H7 (cell line): ENCODE results near the gene MCTS1. TPM values are rescaled to one million over a fixed set of nuclear protein-coding genes. Genes with fewer than 3 reads are reported as not detected.

ENCODE experiments used
- total RNA-seq: library from RNA; depleted of rRNA; stranded (reverse); fragments of >200 nt; shearing (Covaris generic); gene quantifications from 2 replicates; pipeline ENCODE4 v1.2.3, GENCODE V29; 2014; rRNA removed

Gene MCTS1
- total RNA-seq, 1 experiment from 2014 or later, result 33.6 TPM

Other genes starting within 250 kb of the MCTS1 start
- not detected in 2 replicates for gene ATP1B4, start 242.0 kb upstream of the MCTS1 start, total RNA-seq
- 31.3 and 31.7 TPM in 2 replicates for gene LAMP2, start 134.8 kb upstream of the MCTS1 start, total RNA-seq
- 18.4 and 28.0 TPM in 2 replicates for gene CUL4B, start 43.1 kb upstream of the MCTS1 start, total RNA-seq
- gene C1GALT1C1, start 26.0 kb downstream of the MCTS1 start, total RNA-seq, result 10.2 and 16.1 TPM in 2 replicates